H9 (cell line): ENCODE measurements around the gene NPTX1. TPM values are rescaled to one million over a fixed set of nuclear protein-coding genes. Genes with fewer than 3 reads are reported as not detected.

Experiments
- DNase-seq: peaks from one replicate; pipeline ENCODE4 v3.0.0-alpha.2; 2017
- H2AFZ ChIP-seq: one replicate; pipeline ENCODE4 v1.6.1; 2013; ENCODE audit warnings: mild to moderate bottlenecking, low read length, control low read depth, moderate library complexity
- H2AK5ac ChIP-seq: 2 replicates; pipeline ENCODE4 v1.6.1; 2013; ENCODE audit warnings: low read length, control low read depth, mixed read lengths; ENCODE audit not compliant: insufficient read length
- H2BK120ac ChIP-seq: one replicate; pipeline ENCODE4 v1.6.1; 2013; ENCODE audit warnings: low read depth, mild to moderate bottlenecking, low read length, control low read depth, inconsistent platforms; ENCODE audit not compliant: poor library complexity, severe bottlenecking
- H2BK12ac ChIP-seq: 2 replicates; pipeline ENCODE4 v1.6.1; 2013; ENCODE audit warnings: low read length, control low read depth, mixed read lengths, low read depth; ENCODE audit not compliant: insufficient read length
- H2BK15ac ChIP-seq: 2 replicates; pipeline ENCODE4 v1.6.1; 2013; ENCODE audit warnings: low read depth, low read length, control low read depth
- H2BK20ac ChIP-seq: one replicate; pipeline ENCODE4 v1.6.1; 2013; ENCODE audit warnings: low read depth, mild to moderate bottlenecking, low read length, control low read depth, inconsistent platforms; ENCODE audit not compliant: poor library complexity, severe bottlenecking
- H2BK5ac ChIP-seq: 2 replicates; pipeline ENCODE4 v1.6.1; 2013; ENCODE audit warnings: low read length, control low read depth, mixed read lengths; ENCODE audit not compliant: insufficient read length
- H3K14ac ChIP-seq: 2 replicates; pipeline ENCODE4 v1.6.1; 2013; ENCODE audit warnings: low read length, control low read depth; ENCODE audit not compliant: insufficient read depth
- H3K18ac ChIP-seq: 2 replicates; pipeline ENCODE4 v1.6.1; 2013; ENCODE audit warnings: low read depth, mild to moderate bottlenecking, mixed read lengths, low read length, control low read depth; ENCODE audit not compliant: insufficient read length
- H3K23ac ChIP-seq: 2 replicates; pipeline ENCODE4 v1.6.1; 2013; ENCODE audit warnings: low read length, control low read depth, mixed read lengths, low read depth; ENCODE audit not compliant: insufficient read length
- H3K23me2 ChIP-seq: 2 replicates; pipeline ENCODE4 v1.6.1; 2013; ENCODE audit warnings: low read depth, mild to moderate bottlenecking, mixed read lengths, low read length, control low read depth; ENCODE audit not compliant: insufficient read length, poor library complexity, severe bottlenecking
- H3K27ac ChIP-seq: 2 replicates; pipeline ENCODE4 v1.5.1; 2013; ENCODE audit warnings: low read length, control low read depth, mixed read lengths, low read depth; ENCODE audit not compliant: insufficient read length
- H3K27me3 ChIP-seq: 2 replicates; pipeline ENCODE4 v1.6.1; 2013; ENCODE audit warnings: low read length, control low read depth, inconsistent platforms; ENCODE audit not compliant: insufficient read depth
- H3K4ac ChIP-seq: 2 replicates; pipeline ENCODE4 v1.6.1; 2013; ENCODE audit warnings: low read depth, mild to moderate bottlenecking, control low read depth, inconsistent platforms, low read length, moderate library complexity
- H3K4me1 ChIP-seq: 2 replicates; pipeline ENCODE4 v1.6.1; 2013; ENCODE audit warnings: low read length, control low read depth, inconsistent platforms; ENCODE audit not compliant: insufficient read depth
- H3K4me2 ChIP-seq: 2 replicates; pipeline ENCODE4 v1.6.1; 2013; ENCODE audit warnings: low read length, control low read depth, mixed read lengths; ENCODE audit not compliant: insufficient read length, insufficient read depth
- H3K56ac ChIP-seq: 2 replicates; pipeline ENCODE4 v1.6.1; 2013; ENCODE audit warnings: low read depth, mild to moderate bottlenecking, mixed read lengths, low read length, control low read depth; ENCODE audit not compliant: insufficient read length
- H3K79me1 ChIP-seq: 2 replicates; pipeline ENCODE4 v1.6.1; 2013; ENCODE audit warnings: low read depth, mild to moderate bottlenecking, moderate library complexity, low read length, control low read depth, inconsistent platforms; ENCODE audit not compliant: insufficient read depth, poor library complexity, severe bottlenecking
- H3K79me2 ChIP-seq: 2 replicates; pipeline ENCODE4 v1.6.1; 2013; ENCODE audit warnings: low read length, control low read depth, inconsistent platforms; ENCODE audit not compliant: insufficient read depth
- H3K9ac ChIP-seq: 2 replicates; pipeline ENCODE4 v1.6.1; 2013; ENCODE audit warnings: low read length, control low read depth, mixed read lengths; ENCODE audit not compliant: insufficient read length; ENCODE audit errors: extremely low read depth
- H3K9me3 ChIP-seq: one replicate; pipeline ENCODE4 v1.6.1; 2013; ENCODE audit warnings: low read depth, low read length, inconsistent platforms; ENCODE audit not compliant: control insufficient read depth
- H3T11ph ChIP-seq: one replicate; pipeline ENCODE4 v1.6.1; 2013; ENCODE audit warnings: mild to moderate bottlenecking, low read length, control low read depth, inconsistent platforms
- H4K20me1 ChIP-seq: one replicate; pipeline ENCODE4 v1.6.1; 2013; ENCODE audit not compliant: control insufficient read depth, insufficient read length, insufficient read depth
- H4K5ac ChIP-seq: 2 replicates; pipeline ENCODE4 v1.6.1; 2013; ENCODE audit warnings: low read depth, mild to moderate bottlenecking, mixed read lengths, low read length, control low read depth; ENCODE audit not compliant: insufficient read length
- H4K8ac ChIP-seq: replicated peaks from 2 replicates; pipeline ENCODE4 v1.6.1; 2013; ENCODE audit warnings: low read length, control low read depth, mixed read lengths, low read depth; ENCODE audit not compliant: insufficient read length
- H4K91ac ChIP-seq: 2 replicates; pipeline ENCODE4 v1.6.1; 2013; ENCODE audit warnings: low read depth, mild to moderate bottlenecking, moderate library complexity, mixed read lengths, low read length, control low read depth; ENCODE audit not compliant: insufficient read length
- H3K27ac Mint-ChIP-seq, 3 experiments: 2 replicates in 2 of 3; 3 replicates in 1 of 3; pipeline ENCODE4 v1.8.0; 2020 to 2021; ENCODE audit warnings: mixed read lengths in 3 of 3, mild to moderate bottlenecking in 1 of 3, moderate library complexity in 1 of 3
- H3K27me3 Mint-ChIP-seq: 2 replicates; pipeline ENCODE4 v1.8.0; 2021; ENCODE audit warnings: low read depth, mild to moderate bottlenecking, moderate library complexity, mixed read lengths
- H3K36me3 Mint-ChIP-seq, 3 experiments: 2 replicates in 2 of 3; 3 replicates in 1 of 3; pipeline ENCODE4 v1.8.0; 2020 to 2021; ENCODE audit warnings: low read depth in 3 of 3, mixed read lengths in 3 of 3; ENCODE audit not compliant: insufficient read depth in 1 of 3
- H3K4me1 Mint-ChIP-seq, 2 experiments: 2 replicates each; pipeline ENCODE4 v1.8.0; 2020; ENCODE audit warnings: mixed read lengths in 2 of 2
- H3K4me3 Mint-ChIP-seq, 2 experiments: 2 replicates in 1 of 2; 3 replicates in 1 of 2; pipeline ENCODE4 v1.8.0; 2020 to 2021; ENCODE audit warnings: mild to moderate bottlenecking in 2 of 2, mixed read lengths in 2 of 2, moderate library complexity in 1 of 2
- H3K9me3 Mint-ChIP-seq, 2 experiments: 2 replicates in 1 of 2; 3 replicates in 1 of 2; pipeline ENCODE4 v1.8.0; 2020; ENCODE audit warnings: mild to moderate bottlenecking in 2 of 2, mixed read lengths in 2 of 2, moderate library complexity in 1 of 2
- CTCF ChIP-seq: fragments of 200-600 bp; sonication (generic); conservative IDR thresholded peaks from 3 replicates; pipeline ENCODE4 v1.8.0; 2021; ENCODE audit warnings: antibody characterized with exemption, mild to moderate bottlenecking
- WGBS: extraction: QIAGEN DNeasy Blood & Tissue Kit; methylation state at CpG from one replicate; pipeline ENCODE4 v1.1.7; 2013; ENCODE audit warnings: missing lambda C conversion rate, low lambda C conversion rate, mixed read lengths; ENCODE audit not compliant: insufficient read length; ENCODE audit errors: extremely low coverage; 5-methylcytosine and 5-hydroxymethylcytosine counted together
- total RNA-seq: library from RNA; stranded (reverse); gene quantifications from 2 replicates; pipeline ENCODE4 v1.2.1, GENCODE V29; 2021

The NPTX1 gene
- total RNA-seq, 1 experiment from 2014 or later, result 20.5 TPM

GRCh38 chr17:80504686-80505413 is 28.4 kb upstream of the NPTX1 start:
- Histone ChIP-seq H2BK5ac (no peak overlapping the region), H2BK120ac (no peak overlapping the region), H3T11ph (no peak overlapping the region), H3K56ac (no peak overlapping the region), H3K23me2 (no peaks in the 10 kb centered on the region), H3K79me2 (no peaks in the 10 kb centered on the region), H3K4me2 (no peak overlapping the region), H3K79me1 (no peaks in the 10 kb centered on the region), H3K4me1 (no peaks in the 10 kb centered on the region), H2BK15ac (no peak overlapping the region), H2AK5ac (no peak overlapping the region), H2AFZ (no peak overlapping the region), H4K20me1 (no peaks in the 10 kb centered on the region), H3K27ac (no peak overlapping the region), H3K18ac (no peak overlapping the region), H3K27me3 (no peaks in the 10 kb centered on the region), H2BK20ac (no peak overlapping the region), H3K4ac (no peak overlapping the region), H4K91ac (no peak overlapping the region), H3K14ac (no peak overlapping the region), H3K9me3 (no peaks in the 10 kb centered on the region), H4K5ac (no peak overlapping the region), H2BK12ac (no peak overlapping the region), H3K9ac (peak overlapping the region; percentile 10), H4K8ac (no peak overlapping the region), H3K23ac (no peak overlapping the region)
- no CpG with 5 or more reads among the region's 8 CpGs for WGBS
- H3K9me3 Mint-ChIP-seq, result no peaks in the 10 kb centered on the region; a peak in 1 of 5 replicates
- peaks cover 4 to 15% of the 10 kb centered on the region in 2 experiments for H3K4me1 Mint-ChIP-seq
- H3K27me3 Mint-ChIP-seq, result peaks cover 48% of the 10 kb centered on the region
- DNase-seq, result no peak
- no peaks in the 10 kb centered on the region for H3K36me3 Mint-ChIP-seq
- H3K4me3 Mint-ChIP-seq, result no peak overlapping the region
- no peak overlapping the region for H3K27ac Mint-ChIP-seq
- 0 out of 3 replicates have a peak, but pooled peaks have one; percentile 22 for TF ChIP-seq CTCF
